Measurements from ENCODE around the gene ADGRD1. TPM values are rescaled to one million over a fixed set of nuclear protein-coding genes. Genes with fewer than 3 reads are reported as not detected.

The ADGRD1 gene
- total RNA-seq, 1 experiment from 2014 or later: 0.77 TPM

DNA sequence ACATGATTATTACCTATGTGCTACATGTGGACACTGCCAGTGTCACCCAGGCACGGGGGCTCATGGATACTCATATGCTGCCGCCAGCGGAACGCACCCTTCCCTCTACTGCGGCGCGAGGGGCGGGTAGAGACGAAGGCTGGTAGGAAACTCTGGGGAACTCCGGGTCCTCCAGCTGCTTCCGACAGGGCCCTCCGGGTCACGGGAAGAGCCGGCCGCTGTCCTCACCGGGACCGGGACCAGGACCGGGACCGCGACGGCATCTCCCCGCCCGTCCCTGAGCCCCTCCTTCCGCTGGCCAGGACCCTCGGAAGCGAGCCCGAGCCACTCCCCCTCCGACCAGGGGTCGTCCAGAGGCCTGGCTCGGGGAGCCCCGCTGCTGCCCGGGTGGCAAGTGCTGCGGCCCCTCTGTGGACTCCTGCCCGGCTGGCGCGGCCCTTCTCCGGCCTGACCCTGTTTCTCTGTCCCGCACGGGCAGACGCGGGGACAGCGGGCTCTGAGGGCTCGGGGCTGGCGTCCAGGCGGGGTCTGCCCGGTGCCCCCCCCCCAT is 209.6 kb downstream of the ADGRD1 start:
- ATAC-seq (no peak), DNase-seq (ENCODE audit: low spot score) (no peak)
- H3K9me3 Mint-ChIP-seq: no peaks in the 10 kb centered on the region
- TF ChIP-seq ZNF317 (CRISPR knock-in tag; IDR thresholded peaks at IDR 0.05; ENCODE audit: borderline replicate concordance, low read depth): no peak
- no peak for TF ChIP-seq CBFB (CRISPR knock-in tag; IDR thresholded peaks at IDR 0.05; ENCODE audit: low read depth)
- no peak for TF ChIP-seq NR2C2 (CRISPR knock-in tag; IDR thresholded peaks at IDR 0.05)
- TF ChIP-seq, protein P1, sequence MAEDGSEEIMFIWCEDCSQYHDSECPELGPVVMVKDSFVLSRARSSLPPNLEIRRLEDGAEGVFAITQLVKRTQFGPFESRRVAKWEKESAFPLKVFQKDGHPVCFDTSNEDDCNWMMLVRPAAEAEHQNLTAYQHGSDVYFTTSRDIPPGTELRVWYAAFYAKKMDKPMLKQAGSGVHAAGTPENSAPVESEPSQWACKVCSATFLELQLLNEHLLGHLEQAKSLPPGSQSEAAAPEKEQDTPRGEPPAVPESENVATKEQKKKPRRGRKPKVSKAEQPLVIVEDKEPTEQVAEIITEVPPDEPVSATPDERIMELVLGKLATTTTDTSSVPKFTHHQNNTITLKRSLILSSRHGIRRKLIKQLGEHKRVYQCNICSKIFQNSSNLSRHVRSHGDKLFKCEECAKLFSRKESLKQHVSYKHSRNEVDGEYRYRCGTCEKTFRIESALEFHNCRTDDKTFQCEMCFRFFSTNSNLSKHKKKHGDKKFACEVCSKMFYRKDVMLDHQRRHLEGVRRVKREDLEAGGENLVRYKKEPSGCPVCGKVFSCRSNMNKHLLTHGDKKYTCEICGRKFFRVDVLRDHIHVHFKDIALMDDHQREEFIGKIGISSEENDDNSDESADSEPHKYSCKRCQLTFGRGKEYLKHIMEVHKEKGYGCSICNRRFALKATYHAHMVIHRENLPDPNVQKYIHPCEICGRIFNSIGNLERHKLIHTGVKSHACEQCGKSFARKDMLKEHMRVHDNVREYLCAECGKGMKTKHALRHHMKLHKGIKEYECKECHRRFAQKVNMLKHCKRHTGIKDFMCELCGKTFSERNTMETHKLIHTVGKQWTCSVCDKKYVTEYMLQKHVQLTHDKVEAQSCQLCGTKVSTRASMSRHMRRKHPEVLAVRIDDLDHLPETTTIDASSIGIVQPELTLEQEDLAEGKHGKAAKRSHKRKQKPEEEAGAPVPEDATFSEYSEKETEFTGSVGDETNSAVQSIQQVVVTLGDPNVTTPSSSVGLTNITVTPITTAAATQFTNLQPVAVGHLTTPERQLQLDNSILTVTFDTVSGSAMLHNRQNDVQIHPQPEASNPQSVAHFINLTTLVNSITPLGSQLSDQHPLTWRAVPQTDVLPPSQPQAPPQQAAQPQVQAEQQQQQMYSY (CRISPR knock-in tag; IDR thresholded peaks at IDR 0.05): peak; percentile 58
- TF ChIP-seq FOXJ3 (CRISPR knock-in tag; IDR thresholded peaks at IDR 0.05; ENCODE audit: borderline replicate concordance): no peak
- no peak overlapping the region for H3K4me3 Mint-ChIP-seq
- ChIA-PET CTCF (no interaction called here), POLR2A (no interaction called here)
- no peaks in the 10 kb centered on the region for H3K36me3 Mint-ChIP-seq
- H3K4me1 Mint-ChIP-seq: 0 out of 2 replicates have a peak, but pooled peaks cover 3% of the 10 kb centered on the region
- no peaks in the 10 kb centered on the region for H3K27me3 Mint-ChIP-seq (ENCODE audit: low read depth)
- no peak overlapping the region for H3K27ac Mint-ChIP-seq

DNA sequence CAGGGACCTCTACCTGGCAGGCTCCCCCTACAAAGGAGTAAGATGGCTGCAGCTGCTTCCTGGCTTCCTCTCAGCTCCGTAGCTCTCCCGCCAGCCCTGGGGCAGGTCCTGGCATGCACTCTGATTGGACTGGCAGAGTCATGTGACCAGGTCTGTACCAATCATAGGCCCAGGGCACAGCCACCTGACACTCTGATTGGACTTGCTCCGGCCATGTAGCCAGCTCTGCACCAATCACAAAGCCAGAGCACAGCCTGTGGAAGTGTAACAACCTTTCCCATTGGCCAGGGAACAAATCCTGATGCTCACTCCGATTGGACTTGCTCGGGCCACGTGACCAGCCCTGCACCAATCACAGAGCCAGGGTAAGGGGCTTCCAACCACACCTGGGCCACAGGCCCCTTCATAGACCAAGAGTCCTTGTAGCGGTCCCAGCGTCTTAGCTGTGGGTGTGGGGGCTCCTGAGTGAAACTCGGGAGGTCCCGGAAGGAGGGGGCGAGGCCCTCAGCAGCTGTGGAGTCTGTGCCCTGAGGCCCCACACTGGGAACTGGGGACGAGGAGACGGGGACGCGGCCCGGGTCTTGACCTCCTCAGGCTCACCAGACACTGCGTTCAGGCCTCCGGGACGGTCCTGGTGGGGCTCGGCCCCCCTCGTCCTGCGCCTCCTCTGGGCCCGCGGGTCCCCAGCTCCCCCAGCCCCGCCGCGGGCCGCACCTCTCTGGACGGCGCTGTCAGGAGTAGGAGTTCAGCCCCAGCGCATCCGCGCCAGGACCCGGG is 210.6 kb downstream of the ADGRD1 start:
- Mint-ChIP-seq H3K9me3 (no peaks in the 10 kb centered on the region), H3K27me3 (ENCODE audit: low read depth) (no peaks in the 10 kb centered on the region), H3K36me3 (no peaks in the 10 kb centered on the region), H3K4me3 (no peak overlapping the region), H3K4me1 (0 out of 2 replicates have a peak, but pooled peaks cover 3% of the 10 kb centered on the region), H3K27ac (no peak overlapping the region)
- POLR2A ChIA-PET: no interaction called here
- no peak for ATAC-seq
- no peak for DNase-seq (ENCODE audit: low spot score)
- CTCF ChIA-PET: no interaction called here
- no peak for TF ChIP-seq FOXK1 (CRISPR knock-in tag; IDR thresholded peaks at IDR 0.05)
- TF ChIP-seq, protein P2, sequence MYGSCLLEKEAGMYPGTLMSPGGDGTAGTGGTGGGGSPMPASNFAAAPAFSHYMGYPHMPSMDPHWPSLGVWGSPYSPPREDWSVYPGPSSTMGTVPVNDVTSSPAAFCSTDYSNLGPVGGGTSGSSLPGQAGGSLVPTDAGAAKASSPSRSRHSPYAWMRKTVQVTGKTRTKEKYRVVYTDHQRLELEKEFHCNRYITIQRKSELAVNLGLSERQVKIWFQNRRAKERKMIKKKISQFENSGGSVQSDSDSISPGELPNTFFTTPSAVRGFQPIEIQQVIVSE (CRISPR knock-in tag; IDR thresholded peaks at IDR 0.05; ENCODE audit: borderline replicate concordance): no peak
- TF ChIP-seq, protein P3, sequence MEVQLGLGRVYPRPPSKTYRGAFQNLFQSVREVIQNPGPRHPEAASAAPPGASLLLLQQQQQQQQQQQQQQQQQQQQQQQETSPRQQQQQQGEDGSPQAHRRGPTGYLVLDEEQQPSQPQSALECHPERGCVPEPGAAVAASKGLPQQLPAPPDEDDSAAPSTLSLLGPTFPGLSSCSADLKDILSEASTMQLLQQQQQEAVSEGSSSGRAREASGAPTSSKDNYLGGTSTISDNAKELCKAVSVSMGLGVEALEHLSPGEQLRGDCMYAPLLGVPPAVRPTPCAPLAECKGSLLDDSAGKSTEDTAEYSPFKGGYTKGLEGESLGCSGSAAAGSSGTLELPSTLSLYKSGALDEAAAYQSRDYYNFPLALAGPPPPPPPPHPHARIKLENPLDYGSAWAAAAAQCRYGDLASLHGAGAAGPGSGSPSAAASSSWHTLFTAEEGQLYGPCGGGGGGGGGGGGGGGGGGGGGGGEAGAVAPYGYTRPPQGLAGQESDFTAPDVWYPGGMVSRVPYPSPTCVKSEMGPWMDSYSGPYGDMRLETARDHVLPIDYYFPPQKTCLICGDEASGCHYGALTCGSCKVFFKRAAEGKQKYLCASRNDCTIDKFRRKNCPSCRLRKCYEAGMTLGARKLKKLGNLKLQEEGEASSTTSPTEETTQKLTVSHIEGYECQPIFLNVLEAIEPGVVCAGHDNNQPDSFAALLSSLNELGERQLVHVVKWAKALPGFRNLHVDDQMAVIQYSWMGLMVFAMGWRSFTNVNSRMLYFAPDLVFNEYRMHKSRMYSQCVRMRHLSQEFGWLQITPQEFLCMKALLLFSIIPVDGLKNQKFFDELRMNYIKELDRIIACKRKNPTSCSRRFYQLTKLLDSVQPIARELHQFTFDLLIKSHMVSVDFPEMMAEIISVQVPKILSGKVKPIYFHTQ (CRISPR knock-in tag; IDR thresholded peaks at IDR 0.05): no peak
- TF ChIP-seq ZNF121 (CRISPR knock-in tag; IDR thresholded peaks at IDR 0.05): no peak
- TF ChIP-seq NFYB (CRISPR knock-in tag; conservative IDR thresholded peaks at IDR 0.05; ENCODE audit: low read depth): peak; percentile 56
- TF ChIP-seq ATF1 (CRISPR knock-in tag; IDR thresholded peaks at IDR 0.05): no peak
- TF ChIP-seq NFATC4 (CRISPR knock-in tag; IDR thresholded peaks at IDR 0.05): no peak
- TF ChIP-seq, protein P1 (CRISPR knock-in tag; IDR thresholded peaks at IDR 0.05): no peak
- TF ChIP-seq RORB (CRISPR knock-in tag; IDR thresholded peaks at IDR 0.05): no peak
- TF ChIP-seq TP53 (CRISPR knock-in tag; IDR thresholded peaks at IDR 0.05): no peak
- TF ChIP-seq, protein P4, sequence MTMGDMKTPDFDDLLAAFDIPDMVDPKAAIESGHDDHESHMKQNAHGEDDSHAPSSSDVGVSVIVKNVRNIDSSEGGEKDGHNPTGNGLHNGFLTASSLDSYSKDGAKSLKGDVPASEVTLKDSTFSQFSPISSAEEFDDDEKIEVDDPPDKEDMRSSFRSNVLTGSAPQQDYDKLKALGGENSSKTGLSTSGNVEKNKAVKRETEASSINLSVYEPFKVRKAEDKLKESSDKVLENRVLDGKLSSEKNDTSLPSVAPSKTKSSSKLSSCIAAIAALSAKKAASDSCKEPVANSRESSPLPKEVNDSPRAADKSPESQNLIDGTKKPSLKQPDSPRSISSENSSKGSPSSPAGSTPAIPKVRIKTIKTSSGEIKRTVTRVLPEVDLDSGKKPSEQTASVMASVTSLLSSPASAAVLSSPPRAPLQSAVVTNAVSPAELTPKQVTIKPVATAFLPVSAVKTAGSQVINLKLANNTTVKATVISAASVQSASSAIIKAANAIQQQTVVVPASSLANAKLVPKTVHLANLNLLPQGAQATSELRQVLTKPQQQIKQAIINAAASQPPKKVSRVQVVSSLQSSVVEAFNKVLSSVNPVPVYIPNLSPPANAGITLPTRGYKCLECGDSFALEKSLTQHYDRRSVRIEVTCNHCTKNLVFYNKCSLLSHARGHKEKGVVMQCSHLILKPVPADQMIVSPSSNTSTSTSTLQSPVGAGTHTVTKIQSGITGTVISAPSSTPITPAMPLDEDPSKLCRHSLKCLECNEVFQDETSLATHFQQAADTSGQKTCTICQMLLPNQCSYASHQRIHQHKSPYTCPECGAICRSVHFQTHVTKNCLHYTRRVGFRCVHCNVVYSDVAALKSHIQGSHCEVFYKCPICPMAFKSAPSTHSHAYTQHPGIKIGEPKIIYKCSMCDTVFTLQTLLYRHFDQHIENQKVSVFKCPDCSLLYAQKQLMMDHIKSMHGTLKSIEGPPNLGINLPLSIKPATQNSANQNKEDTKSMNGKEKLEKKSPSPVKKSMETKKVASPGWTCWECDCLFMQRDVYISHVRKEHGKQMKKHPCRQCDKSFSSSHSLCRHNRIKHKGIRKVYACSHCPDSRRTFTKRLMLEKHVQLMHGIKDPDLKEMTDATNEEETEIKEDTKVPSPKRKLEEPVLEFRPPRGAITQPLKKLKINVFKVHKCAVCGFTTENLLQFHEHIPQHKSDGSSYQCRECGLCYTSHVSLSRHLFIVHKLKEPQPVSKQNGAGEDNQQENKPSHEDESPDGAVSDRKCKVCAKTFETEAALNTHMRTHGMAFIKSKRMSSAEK (CRISPR knock-in tag; IDR thresholded peaks at IDR 0.05; ENCODE audit: borderline replicate concordance): no peak
- TF ChIP-seq, protein P5, sequence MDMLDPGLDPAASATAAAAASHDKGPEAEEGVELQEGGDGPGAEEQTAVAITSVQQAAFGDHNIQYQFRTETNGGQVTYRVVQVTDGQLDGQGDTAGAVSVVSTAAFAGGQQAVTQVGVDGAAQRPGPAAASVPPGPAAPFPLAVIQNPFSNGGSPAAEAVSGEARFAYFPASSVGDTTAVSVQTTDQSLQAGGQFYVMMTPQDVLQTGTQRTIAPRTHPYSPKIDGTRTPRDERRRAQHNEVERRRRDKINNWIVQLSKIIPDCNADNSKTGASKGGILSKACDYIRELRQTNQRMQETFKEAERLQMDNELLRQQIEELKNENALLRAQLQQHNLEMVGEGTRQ (CRISPR knock-in tag; IDR thresholded peaks at IDR 0.05): peak; percentile 76

All from WTC11 (cell line).